GM21515 (cell line): ENCODE results near the gene PRDM10.
"Not testable (repeated sequence)": the region's sequence is repeated elsewhere in the genome, so short reads cannot be mapped to it uniquely, and the experiment has no call there.

Experiments used
- ATAC-seq: cut with Tn5 transposase; IDR thresholded peaks from one replicate; pipeline ENCODE4 v1.9.1; 2021; ENCODE audit not compliant: unreplicated experiment

The PRDM10 gene

GRCh38 chr11:130020323-130020722, 17.7 kb upstream of the PRDM10 start:
- ATAC-seq = no peak

- not testable (repeated sequence) for ATAC-seq
These were observed 13.2 kb upstream of the PRDM10 start for GRCh38 chr11:130015846-130016245.

- ATAC-seq = no peak
These were observed 5.7 kb upstream of the PRDM10 start for GRCh38 chr11:130008326-130008725.

GRCh38 chr11:130006929-130007328, 4.3 kb upstream of the PRDM10 start:
- ATAC-seq = no peak

- ATAC-seq = peak; percentile 21
These were observed 1.0 kb upstream of the PRDM10 start for GRCh38 chr11:130003717-130004001.

GRCh38 chr11:130002846-130003716, 446 bp upstream of the PRDM10 start:
- peak; percentile 76 for ATAC-seq

GRCh38 chr11:130001461-130002351, 929 bp downstream of the PRDM10 start:
- ATAC-seq = peak; percentile 23

GRCh38 chr11:130000552-130001176, 2.0 kb downstream of the PRDM10 start:
- no peak for ATAC-seq

- no peak for ATAC-seq
These were observed 3.2 kb downstream of the PRDM10 start for GRCh38 chr11:129999407-129999806.

- no peak for ATAC-seq
These were observed 3.7 kb downstream of the PRDM10 start for GRCh38 chr11:129998905-129999304.

- ATAC-seq = no peak
These were observed 4.5 kb downstream of the PRDM10 start for GRCh38 chr11:129998107-129998506.

- ATAC-seq = no peak
These were observed 5.1 kb downstream of the PRDM10 start for GRCh38 chr11:129997513-129997912.

- no peak for ATAC-seq
These were observed 6.3 kb downstream of the PRDM10 start for GRCh38 chr11:129996113-129996870.

- no peak for ATAC-seq
These were observed 7.5 kb downstream of the PRDM10 start for GRCh38 chr11:129995163-129995562.

- peak; percentile 72 for ATAC-seq
These were observed 10.3 kb downstream of the PRDM10 start for GRCh38 chr11:129992161-129992944.

GRCh38 chr11:129989149-129989813, 13.4 kb downstream of the PRDM10 start:
- no peak for ATAC-seq

GRCh38 chr11:129987950-129988349, 14.7 kb downstream of the PRDM10 start:
- ATAC-seq = no peak

GRCh38 chr11:129985823-129986222, 16.8 kb downstream of the PRDM10 start:
- no peak for ATAC-seq

GRCh38 chr11:129980086-129980485, 22.5 kb downstream of the PRDM10 start:
- no peak for ATAC-seq
